ENCODE results near the gene CACNA1G.

DNA sequence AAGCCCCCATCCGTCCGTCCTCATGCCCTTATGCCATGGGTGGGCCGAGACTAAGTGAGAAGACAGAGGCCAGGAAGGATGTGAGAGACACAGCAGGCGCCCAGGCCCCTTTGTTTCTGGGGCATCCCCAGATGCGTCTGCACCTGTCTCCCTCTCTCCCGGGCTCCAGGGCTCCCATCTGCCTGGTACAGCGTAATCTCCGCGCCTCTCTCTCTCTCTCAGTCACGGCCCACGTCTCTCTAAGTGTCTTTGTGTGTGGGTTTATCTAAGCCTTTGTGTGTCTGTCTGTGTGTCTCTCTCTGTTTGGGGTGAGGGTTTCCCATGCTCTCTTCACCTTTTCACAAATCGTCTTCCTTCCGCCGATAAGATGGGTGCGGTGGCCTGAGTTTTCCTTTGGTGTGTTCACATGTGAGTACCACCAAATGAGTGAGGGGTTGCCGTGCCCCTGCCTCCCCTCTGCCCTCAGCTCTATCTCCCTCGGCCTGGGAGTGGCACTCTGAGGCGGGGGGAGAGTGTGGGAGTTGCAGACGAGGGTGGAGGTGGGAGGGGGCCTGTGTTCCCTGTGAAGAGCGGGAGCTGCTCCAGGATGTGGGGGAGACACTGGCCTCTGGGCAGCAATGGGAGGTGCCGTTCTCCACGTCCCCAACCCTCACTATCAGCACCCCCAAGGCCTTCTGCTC lies 48.3 kb downstream of the CACNA1G start:
- TF ChIP-seq, protein P1, sequence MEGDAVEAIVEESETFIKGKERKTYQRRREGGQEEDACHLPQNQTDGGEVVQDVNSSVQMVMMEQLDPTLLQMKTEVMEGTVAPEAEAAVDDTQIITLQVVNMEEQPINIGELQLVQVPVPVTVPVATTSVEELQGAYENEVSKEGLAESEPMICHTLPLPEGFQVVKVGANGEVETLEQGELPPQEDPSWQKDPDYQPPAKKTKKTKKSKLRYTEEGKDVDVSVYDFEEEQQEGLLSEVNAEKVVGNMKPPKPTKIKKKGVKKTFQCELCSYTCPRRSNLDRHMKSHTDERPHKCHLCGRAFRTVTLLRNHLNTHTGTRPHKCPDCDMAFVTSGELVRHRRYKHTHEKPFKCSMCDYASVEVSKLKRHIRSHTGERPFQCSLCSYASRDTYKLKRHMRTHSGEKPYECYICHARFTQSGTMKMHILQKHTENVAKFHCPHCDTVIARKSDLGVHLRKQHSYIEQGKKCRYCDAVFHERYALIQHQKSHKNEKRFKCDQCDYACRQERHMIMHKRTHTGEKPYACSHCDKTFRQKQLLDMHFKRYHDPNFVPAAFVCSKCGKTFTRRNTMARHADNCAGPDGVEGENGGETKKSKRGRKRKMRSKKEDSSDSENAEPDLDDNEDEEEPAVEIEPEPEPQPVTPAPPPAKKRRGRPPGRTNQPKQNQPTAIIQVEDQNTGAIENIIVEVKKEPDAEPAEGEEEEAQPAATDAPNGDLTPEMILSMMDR (IDR thresholded peaks at IDR 0.05; ENCODE audit: low read depth, low read length, poor library complexity, severe bottlenecking): no peak
- TF ChIP-seq EZH2phosphoT487 (IDR thresholded peaks at IDR 0.05; ENCODE audit: borderline replicate concordance, low read length): no peak
